Hypothalamus (tissue), 51 donors: ENCODE results near the gene HNRNPAB.
"Not testable (repeated sequence)": the region's sequence is repeated elsewhere in the genome, so short reads cannot be mapped to it uniquely, and the experiment has no call there.

ENCODE experiments used
- DNase-seq, 51 donors: peaks; one replicate each; lab custom pipeline; 2025; lab: John Stamatoyannopoulos, UW

HNRNPAB gene

DNA sequence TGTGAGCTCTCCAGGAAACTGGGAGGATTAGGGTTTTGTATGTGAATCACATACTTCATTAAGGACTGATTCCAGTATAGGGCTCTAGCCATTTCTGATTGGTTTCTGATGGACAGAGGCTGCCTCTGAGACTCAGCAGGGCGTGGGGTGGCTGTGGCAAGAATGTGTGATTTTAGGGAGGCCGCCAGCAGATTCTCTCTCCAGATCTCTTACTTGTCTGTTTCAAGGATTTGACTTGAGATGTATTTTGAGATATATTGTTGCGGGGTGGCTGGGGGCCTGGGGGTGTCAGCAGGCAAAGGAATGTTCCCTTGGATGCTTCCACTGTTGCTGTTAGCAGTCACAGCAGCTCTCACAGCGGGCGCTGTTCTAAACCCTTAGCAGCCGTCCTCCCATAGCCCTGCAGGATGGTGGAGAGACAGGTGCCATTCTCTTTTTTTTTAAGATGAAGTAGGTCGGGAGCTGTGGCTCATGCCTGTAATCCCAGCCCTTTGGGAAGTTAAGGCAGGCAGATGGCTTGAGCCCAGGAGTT is 8.0 kb upstream of the HNRNPAB start:
- no peak for DNase-seq

DNA sequence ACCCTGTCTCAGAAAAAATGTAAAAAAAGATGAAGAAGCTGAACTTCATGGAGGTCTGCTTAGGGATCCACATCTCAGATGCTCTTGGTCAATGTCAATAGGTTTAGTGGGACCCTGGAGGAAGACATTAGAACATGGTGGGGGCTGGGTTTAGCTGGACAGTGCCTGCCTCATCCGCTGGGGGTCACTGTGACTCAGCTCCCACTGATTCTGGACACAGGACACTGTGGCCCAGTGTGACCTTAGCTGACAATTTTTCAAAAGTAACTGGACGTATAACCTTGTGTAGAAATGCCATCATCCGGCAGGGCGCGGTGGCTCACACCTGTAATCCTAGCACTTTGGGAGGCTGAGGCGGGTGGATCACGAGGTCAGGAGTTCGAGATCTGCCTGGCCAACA is 7.3 kb upstream of the HNRNPAB start:
- DNase-seq = no peak

DNA sequence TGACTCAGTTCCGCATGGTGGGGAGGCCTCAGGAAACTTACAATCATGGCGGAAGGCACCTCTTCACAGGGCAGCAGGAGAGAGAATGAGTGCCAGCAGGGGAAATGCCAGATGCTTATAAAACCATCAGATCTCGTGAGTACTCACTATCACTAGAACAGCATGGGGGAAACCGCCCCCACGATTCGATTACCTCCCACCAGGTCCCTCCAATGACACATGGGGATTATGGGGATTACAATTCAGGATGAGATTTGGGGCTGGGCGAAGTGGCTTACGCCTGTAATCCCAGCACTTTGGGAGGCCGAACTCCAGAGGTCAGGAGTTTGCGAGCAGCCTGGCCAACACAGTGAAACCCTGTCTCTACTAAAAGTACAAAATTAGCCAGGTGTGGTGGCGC is 6.2 kb upstream of the HNRNPAB start:
- DNase-seq = not testable (repeated sequence)

DNA sequence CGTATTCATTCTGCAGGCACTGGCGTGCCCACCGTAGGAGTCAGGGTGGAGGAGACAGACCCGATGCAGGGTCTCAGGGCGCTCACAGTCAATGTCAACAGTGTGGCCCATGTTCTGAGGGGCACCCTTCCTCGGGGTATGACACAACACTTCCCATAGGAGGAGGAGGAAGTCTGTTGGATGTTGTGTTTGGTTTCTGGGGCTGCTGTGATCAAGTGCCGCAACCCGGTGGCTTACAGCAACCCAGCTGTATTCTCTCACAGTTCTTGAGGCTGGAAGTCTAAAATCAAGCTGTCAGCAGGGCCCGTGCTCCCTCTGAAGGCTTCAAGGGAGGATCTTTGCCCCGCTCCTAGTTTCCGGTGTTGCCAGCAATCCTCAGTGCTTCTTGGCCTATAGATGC is 5.6 kb upstream of the HNRNPAB start:
- DNase-seq = no peak

DNA sequence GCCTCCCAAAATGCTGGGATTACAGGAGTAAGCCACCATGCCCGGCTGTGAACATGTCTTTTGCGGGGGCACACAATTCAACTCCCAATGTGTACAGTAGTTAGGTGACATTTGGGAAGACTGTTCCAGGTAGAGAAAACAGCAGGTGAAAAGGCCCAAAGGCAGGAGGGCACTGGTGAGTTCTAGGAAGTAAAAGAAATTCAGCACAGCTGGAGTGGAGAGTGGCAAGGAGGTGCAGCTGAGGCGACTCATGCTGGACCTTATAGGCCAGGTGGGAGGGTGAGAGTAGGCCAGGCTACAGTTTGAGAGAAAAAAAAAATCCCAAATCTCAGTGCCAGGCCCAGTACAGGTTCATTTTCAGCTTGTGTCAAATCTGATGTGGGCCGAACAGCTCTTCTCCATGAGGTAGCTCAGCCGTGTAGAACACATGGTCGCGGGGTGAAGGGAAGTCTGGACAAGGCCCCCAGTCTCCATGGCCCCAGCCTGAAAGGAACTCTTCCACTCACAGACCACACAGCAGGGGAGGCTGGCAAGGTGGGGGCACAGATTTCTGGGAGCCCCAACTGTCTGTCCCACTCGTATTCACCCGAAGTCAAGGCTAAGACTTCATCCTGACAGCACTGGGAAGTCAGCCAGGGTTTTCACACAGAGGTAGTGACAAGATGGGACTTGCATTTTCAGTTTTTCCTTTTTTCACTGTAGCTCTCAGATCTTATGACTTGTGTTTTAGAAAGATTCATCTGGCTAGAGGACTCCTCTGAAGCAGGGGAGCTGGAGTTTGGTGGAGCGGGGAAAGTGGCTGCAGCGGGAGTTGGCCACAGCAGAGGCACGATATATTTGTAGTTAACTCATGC is 4.5 kb upstream of the HNRNPAB start:
- DNase-seq = no peak

DNA sequence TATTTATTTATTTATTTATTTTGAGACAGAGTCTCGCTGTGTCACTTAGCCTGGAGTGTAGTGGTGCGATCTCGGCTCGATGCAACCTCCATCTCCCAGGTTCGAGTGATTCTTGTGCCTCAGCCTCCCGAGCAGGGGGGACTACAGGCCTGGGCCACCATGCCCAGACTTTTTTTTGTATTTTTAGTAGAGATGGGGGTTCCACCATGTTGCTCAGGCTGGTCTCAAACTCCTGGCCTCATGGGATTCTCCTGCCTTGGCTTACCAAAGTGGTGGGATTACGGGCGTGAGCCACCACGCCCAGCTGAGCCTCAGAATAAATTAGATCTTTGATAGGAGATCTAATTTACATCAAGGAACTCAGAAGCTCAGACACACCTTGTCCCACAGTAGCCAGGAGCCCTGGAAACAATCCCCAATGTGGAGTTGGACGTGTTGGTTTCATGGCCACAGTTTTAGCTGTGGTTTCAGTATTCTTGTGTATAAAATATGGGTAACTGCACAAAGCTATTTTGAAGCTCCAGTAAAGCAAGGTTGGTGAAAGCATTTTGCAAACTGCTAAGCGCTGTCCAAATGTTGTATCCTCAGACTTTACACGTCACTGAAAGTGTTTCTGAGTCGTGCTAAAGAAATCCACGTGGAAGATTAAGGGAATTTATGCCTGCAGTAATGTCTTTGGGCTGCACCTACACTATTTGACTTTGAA is 3.0 kb upstream of the HNRNPAB start:
- DNase-seq = no peak

DNA sequence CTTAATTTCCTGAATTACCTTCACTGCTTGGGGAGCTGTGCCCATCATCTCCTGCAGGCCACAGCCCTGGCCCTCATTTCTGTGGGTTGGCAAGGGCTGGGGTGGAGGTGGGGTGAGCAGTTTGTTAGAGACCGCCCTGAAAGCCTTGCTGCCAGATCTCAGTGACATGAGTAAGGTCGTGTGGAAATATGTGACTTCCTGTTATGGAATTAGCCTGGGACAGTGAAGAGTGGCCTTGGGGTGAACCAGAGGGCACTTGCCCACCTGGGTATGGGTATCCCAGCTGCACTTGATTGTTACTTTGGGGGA is 2.5 kb upstream of the HNRNPAB start:
- no peak for DNase-seq

DNA sequence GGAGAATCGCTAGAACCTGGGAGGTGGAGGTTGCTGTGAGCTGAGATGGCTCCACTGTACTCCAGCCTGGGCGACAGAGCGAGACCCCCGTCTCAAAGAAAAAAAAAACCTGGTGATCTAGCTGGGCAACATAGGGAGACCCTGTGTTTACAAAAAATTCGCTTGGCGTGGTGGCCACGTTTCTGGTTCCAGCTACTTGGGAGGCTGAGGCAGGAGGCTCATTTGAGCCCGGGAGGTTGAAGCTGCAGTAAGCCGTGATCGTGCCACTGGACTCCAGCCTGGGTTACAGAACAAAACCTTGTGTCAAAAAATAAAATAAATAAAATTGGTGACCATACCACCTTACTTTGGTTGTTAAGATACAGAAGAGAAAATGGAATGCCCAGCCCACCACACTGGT is 1.8 kb upstream of the HNRNPAB start:
- no peak for DNase-seq

DNA sequence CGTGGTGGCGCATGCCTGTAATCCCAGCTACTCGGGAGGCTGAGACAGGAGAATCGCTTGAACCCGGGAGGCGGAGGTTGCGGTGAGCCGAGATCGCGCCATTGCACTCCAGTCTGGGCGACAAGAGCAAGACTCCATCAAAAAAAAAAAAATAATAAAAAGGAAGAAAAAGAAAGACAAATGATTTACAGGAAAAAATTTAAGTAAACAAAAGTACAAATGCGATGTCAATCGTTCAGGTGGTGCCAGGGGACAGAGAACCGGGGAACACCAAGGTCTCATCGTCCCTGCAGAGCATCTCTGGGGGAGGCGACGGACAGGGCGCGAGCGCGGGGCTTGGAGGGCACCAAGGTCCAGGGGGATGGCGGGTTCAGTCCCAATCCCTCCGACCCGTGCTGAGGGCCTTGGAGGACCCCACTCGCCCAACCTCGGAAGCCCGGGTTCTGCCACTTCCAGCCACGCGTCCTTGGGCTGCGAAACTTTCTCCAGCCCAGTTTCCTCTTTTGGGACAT is 607 bp upstream of the HNRNPAB start:
- DNase-seq = peak in 3 of 51 donors; percentile 55 to 61 (median 58)

DNA sequence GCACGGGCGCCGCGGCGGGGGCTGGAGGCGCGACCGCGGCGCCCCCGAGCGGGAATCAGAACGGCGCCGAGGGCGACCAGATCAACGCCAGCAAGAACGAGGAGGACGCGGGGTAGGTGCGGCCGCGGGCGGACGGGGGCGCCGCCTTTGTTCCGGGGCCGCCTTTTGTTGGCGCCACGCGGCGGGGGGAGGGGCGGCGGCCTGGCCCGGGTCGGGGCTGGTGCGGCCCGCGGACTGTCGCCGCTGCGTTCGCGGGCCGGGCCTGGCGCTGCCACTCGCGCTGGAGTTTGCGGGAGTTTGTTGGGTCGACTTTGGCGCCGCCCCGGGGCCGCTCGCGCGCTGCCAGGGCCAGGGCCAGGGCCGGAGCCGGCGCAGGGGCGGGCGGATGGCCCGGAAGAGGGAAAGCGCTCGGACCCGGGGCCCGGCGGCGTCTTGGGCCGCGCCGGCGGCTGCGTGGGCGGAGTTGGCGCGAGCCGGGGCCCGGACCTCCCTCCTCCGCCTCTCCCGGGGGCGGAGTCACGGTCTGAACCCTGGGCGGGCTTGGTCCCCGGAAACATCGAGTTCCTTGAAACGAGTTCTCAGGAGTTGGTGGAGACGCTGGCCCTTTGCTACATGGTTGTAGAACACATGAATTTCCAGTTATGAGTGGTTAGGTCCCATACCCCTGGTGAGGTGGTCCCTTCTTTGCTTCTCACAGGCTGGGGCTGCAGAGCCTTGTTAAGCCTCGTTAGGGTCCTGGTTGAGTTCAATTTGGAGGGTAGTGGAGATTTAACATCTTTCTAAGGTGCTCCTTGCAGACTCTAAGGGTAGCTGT is 809 bp downstream of the HNRNPAB start:
- DNase-seq = peak in 43 of 51 donors; percentile 8 to 67 (median 38)

DNA sequence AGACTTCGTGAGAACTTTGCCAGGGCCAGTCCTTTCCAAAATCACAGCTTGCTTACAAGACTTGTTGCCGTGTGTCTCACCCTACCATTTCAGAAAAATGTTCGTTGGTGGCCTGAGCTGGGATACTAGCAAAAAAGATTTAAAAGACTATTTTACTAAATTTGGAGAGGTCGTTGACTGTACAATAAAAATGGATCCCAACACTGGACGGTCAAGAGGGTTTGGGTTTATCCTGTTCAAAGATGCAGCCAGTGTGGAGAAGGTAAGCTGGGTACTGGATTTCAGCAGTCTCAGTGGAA is 1.4 kb downstream of the HNRNPAB start:
- DNase-seq = no peak

DNA sequence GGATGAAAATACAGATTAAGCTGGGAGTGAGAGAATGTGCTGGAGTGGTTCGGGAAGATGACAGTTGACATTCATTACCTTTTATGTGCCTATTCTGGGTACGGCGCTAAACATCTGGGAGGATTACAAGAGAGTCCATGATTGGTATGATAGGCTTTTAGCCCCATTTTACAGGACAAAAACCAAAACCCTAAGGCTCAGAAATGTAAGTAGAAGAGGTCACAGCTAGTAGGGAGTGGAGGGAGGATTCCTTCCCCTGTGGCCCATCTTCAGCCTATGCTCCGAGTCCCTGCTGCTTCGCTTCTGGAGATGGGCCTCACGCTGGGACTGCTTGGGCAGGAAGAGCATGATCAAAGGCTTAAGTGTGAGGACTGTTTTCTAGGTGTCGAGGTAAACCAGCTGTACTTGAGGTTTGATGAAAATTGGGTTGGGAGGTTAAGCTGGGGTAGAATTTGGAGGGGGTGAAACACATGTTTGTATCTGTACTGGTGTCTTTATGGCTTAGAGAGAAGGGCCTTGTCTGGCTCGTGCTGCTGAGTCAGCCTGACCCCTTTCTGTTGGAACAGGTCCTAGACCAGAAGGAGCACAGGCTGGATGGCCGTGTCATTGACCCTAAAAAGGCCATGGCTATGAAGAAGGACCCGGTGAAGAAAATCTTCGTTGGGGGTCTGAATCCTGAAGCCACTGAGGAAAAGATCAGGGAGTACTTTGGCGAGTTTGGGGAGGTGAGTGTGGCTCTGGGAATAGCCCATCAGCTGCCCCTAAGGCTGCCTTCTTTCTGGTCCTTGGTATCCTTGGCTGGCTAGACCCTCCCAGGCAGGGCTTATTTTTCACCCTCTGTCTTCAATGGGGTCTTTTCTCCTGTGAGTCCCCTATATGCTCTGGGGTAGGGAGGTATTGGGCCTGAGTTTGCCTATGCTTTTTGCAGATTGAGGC is 2.1 kb downstream of the HNRNPAB start:
- peak in 1 of 51 donors; percentile 9 for DNase-seq

DNA sequence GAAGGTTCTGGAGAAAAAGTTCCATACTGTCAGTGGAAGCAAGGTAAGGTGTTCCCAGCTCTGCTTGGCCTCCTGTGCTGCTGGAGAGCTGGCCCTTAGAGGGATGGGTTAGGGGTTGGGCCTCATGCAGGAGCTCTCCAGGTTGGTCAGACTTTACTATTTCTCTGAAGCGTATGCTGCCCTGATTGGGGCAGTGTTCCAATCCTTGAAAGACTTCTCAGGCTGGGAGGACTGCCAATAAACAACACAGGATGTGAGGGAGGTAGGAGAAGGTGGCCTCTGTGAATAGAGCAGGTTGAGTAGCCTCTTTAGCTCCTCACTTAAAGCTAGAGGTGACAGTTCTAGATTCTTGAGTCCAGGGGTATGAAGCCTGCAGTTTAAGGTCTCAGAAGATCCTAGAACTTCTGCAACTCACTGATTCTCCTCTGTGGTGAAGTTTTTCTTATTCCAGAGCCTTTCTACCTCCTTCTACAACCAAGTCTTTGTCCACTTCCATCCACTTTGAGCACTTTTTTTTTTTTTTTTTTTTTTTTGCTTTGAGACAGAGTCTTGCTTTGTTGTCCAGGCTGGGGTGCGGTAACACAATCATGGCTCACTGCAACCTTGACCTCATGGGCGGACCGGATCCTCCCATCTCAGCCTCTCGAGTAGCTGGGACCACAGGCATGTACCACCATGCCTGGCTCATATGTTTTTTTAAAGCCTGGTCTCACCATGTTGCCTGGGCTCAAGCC is 3.0 kb downstream of the HNRNPAB start:
- DNase-seq = no peak

DNA sequence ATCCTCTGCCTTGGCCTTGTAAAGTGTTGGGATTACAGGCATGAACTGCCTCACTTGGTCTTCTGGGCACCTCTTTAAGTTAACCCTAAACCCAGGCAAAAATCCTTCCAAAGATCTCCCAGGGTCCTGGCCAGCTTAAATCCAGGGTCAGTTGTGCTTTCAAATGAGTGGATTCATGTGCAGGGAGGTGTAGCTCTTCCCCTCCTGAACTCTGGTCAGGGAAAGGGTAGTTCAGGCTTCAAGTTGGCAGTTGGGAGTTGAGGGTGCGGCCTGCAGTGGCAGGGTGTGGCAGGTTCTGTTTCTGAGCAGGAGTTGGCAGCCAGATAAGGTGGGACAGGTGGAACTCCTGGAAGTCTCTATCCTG is 3.6 kb downstream of the HNRNPAB start:
- DNase-seq = no peak

DNA sequence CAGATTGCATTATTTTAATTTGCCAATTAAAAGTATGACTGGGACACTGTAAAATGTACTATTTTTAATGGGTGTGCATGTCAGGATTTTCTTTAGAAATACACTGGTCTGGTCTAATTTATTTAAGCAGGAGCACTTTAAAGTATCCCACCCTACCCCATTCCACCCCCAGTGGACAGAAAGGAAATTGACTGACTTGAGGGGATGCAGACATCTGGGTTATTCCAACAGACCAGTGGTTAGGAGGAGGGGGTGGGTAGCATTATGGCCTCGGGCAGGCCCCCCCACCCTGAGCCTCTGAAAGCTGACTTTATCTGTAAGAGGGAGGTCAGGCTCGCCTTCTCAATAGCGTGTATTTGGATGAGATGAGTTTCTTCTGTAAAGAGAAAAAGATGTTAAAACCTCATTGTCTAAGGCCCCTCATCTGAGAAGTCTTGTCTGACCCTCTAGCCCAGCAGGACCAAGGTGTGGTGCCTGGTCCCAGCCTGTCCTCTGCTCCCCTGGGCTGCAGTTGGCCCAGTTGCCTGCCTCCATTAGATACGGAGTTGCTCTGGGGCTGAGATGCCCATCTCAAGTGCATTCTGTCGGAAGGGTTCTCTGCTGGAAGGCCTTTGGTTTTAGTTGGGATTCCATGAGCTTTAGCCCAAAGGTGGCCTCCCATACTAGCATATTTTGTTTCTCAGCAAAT is 4.4 kb downstream of the HNRNPAB start:
- no peak for DNase-seq

DNA sequence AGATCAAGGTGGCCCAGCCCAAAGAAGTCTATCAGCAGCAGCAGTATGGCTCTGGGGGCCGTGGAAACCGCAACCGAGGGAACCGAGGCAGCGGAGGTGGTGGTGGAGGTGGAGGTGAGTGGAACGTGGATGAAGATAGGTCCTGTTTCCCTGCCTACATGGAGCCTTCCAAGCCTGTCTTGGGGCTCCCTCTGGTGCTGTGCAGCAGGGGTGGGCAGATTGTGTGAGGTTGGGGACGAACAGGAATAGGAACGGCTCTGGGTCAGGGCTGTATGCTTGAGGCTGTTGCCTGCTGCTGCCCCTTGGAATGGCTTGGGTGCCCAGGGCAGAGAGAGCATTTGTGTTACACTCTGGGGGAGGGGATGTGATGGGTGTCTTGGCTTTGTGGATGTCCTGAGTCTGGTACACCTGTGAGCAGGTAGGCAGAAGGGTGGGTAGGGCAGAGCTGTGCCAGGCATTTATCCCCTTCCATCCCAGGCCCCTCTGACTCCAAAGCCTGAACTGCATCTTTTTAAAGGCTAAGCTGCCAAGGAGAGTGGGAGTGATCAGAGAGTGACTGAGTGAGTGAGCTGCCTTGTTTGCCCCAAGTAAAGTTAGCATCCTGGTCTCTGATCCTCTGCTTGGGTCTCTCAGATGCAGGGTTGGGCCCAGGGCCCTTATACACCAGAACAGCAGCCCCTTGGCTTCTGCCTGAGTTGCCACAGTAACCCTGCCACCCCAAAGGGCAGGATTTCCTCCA is 5.2 kb downstream of the HNRNPAB start:
- DNase-seq = no peak

DNA sequence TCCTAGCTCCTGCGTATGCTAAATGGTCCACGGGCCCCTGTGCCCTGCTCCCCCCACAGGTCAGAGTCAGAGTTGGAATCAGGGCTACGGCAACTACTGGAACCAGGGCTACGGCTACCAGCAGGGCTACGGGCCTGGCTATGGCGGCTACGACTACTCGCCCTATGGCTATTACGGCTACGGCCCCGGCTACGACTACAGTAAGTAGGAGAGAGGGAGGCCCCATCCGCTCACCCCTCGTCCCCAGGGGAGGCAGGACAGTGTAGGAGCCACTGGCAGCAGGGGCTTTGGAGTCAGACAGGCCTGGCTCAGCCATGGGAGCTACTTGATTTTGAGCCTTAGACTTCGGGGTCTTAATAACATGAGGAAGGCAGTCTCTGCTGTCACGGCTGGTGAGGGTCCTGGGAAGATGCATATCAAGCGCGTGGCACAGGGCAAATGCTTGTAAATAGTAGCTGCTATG is 5.8 kb downstream of the HNRNPAB start:
- no peak for DNase-seq

DNA sequence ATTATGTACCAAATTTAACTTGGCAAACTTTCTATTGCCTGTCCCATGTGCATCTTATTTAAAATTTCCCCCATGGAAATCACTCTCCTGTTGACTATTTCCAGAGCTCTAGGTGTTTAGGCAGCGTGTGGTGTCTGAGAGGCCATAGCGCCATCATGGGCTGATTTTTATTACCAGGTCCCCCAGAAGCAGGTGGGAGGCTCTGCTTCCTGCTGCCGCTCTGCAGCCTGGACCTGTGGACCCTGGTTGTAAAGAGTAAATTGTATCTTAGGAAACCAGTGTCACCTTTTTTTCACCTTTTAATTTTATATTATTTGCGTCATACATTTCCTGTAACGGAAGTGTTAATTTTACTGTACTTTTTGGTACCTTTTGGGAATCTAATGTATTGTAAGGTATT is 6.4 kb downstream of the HNRNPAB start:
- no peak for DNase-seq
